ENCODE results near the gene AXIN1.

Gene AXIN1

DNA sequence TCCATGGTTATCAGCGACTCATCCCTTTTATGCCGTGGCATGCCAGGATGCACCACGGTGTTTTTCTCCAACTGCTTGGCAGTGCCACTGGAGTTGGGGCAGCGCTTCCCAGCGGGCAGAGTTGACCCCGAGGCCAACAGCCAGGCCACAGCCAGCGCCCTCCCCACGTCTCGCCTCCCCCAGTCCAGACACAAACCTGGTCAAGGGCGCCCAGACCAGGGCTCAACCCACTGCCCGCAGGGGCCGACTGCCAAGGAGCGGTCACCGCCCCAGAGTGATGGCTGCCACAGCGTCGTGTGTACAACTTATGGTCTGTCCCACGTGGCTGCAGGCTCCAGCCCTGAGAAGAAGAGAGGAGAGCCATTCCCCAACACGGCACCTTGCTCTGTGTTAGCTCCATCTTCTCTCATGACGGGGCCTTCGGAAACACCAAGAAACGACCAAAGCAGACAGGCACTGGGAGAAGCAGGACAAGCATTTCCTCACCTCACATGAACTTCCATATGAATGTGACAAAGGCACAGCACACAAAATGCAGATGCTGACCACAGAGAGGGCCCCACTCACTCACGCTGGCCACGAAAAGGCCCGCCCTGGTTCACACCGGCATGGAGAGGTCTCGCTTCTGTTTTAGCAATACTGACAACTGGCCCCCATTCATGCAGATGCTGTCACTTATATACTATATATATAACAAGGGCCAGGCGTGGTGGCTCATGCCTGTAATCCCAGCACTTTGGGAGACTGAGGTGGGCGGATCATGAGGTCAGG, 27.0 kb downstream of the AXIN1 start:
- no peak for DNase-seq

GRCh38 chr16:324451-325334, 27.8 kb downstream of the AXIN1 start:
- DNase-seq: peak in 3 of 4 experiments; percentile 24 to 72 (median 60)

GRCh38 chr16:324201-324450, 28.4 kb downstream of the AXIN1 start:
- no peak for DNase-seq

- DNase-seq: no peak
Measured at GRCh38 chr16:322476-323143, 29.9 kb downstream of the AXIN1 start.

DNA sequence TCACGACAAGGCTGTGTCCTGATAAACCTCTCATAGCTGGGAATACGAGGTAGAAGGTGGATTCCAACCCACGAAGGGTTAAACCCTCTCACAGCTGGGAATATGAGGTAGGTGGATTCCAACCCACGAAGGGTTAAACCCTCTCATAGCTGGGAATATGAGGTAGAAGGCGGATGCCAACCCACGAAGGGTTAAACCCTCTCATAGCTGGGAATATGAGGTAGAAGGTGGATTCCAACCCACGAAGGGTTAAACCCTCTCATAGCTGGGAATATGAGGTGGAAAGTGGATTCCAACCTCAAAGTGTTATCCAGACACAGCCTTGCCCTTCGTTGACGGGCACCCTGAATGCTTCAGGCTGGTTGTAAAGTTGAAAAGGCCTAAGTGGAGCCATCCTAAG, 31.0 kb downstream of the AXIN1 start:
- DNase-seq: no peak

- DNase-seq: no peak
Measured at GRCh38 chr16:320206-320605, 32.3 kb downstream of the AXIN1 start.

GRCh38 chr16:318628-319027, 33.9 kb downstream of the AXIN1 start:
- no peak for DNase-seq

- no peak for DNase-seq
Measured at GRCh38 chr16:317583-317982, 34.9 kb downstream of the AXIN1 start.

DNA sequence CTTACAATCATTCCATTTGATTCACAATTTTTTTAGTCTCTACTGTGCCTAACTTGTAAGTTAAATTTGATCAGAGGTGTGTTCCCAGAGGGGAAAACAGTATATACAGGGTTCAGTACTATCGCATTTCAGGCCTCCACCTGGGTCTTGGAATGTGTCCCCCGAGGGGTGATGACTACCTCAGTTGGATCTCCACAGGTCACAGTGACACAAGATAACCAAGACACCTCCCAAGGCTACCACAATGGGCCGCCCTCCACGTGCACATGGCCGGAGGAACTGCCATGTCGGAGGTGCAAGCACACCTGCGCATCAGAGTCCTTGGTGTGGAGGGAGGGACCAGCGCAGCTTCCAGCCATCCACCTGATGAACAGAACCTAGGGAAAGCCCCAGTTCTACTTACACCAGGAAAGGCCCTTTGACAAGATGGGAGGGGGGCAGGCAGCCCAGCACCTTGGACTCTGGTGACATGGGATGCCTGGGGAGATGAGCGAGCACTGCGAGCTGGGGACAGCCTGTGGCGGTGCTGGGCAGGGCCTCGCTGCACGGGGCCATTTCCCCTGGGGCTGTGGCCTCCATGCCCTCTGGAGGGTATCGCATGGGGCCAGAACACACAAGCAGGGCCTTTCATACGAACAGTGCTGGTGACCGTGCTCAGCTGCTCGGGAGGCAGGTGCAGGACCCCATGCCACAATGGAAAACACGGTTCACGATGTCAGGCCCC, 35.6 kb downstream of the AXIN1 start:
- no peak for DNase-seq

- no peak for DNase-seq
Measured at GRCh38 chr16:314795-315299, 37.7 kb downstream of the AXIN1 start.

DNA sequence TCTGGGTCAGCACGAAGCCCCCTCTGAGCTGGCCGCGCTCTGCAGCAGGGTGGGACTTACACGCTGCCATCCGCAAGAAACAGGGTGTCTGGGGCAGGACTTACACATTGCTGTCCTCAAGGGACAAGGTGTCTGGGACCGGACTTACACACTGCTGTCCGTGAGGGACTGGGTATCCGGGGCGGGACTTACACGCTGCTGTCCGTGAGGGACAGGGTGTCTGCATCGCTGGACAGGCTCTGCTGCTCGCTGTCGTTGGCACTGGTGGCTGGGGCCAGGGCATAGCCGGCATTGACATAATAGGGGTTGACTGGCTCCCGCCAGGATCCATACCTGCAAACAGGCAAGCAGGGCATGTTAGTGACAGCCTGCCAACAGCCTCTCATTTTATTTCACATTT, 38.2 kb downstream of the AXIN1 start:
- DNase-seq: no peak

DNA sequence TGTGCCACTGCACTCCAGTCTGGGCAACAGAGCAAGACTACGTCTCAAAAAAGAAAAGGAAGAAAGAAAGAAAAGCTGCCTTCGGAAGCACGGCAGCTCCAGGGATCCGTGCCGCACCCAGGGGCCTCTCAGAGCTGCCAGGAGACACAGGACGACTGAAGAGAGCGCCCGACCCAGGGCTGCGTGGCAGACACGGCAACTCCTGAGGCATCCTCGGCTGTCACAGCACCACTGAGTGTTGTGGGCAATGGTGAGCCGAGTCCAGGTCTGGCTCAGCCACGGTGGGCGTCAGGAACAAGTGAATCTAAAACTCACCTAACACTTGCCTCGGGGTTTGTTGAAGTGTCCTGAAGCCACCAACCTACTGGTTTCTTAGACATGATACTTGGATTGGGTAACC, 40.8 kb downstream of the AXIN1 start:
- DNase-seq: no peak

- DNase-seq: peak in 1 of 4 experiments; percentile 13
Measured at GRCh38 chr16:309476-309875, 43.0 kb downstream of the AXIN1 start.

GRCh38 chr16:307691-308312, 44.7 kb downstream of the AXIN1 start:
- DNase-seq: no peak

- DNase-seq: no peak
Measured at GRCh38 chr16:306911-307370, 45.6 kb downstream of the AXIN1 start.

- no peak for DNase-seq
Measured at GRCh38 chr16:305916-306626, 46.5 kb downstream of the AXIN1 start.

DNA sequence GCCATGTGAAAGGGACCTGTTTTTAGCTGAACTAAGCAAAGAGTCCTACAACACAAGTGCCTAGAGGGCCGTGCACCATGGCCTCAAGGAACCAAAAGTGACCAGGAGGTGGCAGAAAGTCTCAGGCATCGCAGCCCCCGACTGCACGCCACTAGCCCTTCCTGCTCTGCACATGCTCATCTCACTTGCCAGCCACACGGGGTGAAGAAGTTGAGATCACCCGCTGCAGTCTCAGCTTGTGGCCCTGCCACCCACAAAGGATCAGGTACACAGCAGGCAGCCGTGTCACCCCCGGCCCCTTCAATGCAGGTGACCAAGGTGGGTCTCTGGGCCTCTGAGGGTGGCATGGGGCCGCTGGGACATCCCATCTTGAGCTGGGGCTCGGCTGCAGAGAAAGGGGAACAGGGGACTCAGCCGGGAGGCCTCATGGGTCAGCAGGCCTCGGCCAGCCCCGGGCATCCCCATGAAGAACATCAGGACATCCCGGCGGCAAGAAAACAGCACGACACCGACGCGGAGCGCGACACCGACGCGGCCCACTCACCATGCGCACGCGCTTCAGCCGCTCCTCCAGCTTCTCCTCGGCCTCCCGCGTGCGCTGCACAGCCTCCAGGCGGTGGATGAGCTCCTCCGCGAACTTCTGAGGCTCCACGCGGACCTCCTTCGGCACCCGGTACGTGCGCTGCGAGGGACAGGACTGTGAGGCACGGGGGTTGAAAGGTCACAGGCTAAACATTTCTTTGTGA, 48.6 kb downstream of the AXIN1 start:
- DNase-seq: no peak

- DNase-seq: no peak
Measured at GRCh38 chr16:301950-302349, 50.6 kb downstream of the AXIN1 start.

DNA sequence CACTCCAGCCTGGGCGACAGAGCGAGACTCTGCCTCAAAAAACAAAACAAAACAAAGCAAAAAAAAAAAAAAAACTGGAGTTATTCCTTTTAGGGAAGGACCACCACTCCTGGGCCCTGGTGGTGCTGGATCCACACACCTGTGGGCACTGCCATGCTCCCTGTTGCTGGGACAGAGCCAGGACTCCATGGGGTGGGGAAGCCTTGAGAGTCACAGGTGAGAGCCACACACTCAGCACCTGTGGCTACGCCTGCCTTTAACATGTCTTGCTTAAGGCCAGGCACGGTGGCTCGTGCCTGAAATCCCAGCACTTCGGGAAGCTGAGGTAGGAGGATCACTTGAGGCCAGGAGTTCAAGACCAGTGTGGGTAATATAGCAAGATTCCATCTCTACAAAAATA, 51.3 kb downstream of the AXIN1 start:
- DNase-seq: no peak

- no peak for DNase-seq
Measured at GRCh38 chr16:297832-298231, 54.7 kb downstream of the AXIN1 start.

All from activated naive CD4-positive, alpha-beta T cell (primary cell).